ENCODE data around the gene S100A8.
"Not testable (repeated sequence)": the region's sequence is repeated elsewhere in the genome, so short reads cannot be mapped to it uniquely, and the experiment has no call there.

The S100A8 gene

GRCh38 chr1:153390938-153391710 lies at the start of gene S100A8:
Gene S100A8 (minus strand): TSS chr1:153391073. CDS start chr1:153390535, 538 bp downstream.
- no peak for DNase-seq

- DNase-seq = no peak
These were observed 48.4 kb upstream of the S100A8 start for GRCh38 chr1:153439273-153439672.

GRCh38 chr1:153438599-153438998 lies 47.7 kb upstream of the S100A8 start:
- DNase-seq = no peak

- no peak for DNase-seq
These were observed 46.4 kb upstream of the S100A8 start for GRCh38 chr1:153437236-153437635.

GRCh38 chr1:153434746-153435455 lies 44.0 kb upstream of the S100A8 start:
- DNase-seq = no peak

GRCh38 chr1:153432874-153433681 lies 42.2 kb upstream of the S100A8 start:
- no peak for DNase-seq

- no peak for DNase-seq
These were observed 41.1 kb upstream of the S100A8 start for GRCh38 chr1:153431928-153432327.

- no peak for DNase-seq
These were observed 40.6 kb upstream of the S100A8 start for GRCh38 chr1:153431427-153431826.

- no peak for DNase-seq
These were observed 40.1 kb upstream of the S100A8 start for GRCh38 chr1:153431002-153431401.

GRCh38 chr1:153430561-153430960 lies 39.7 kb upstream of the S100A8 start:
- no peak for DNase-seq

- no peak for DNase-seq
These were observed 39.3 kb upstream of the S100A8 start for GRCh38 chr1:153430166-153430553.

- DNase-seq = no peak
These were observed 38.6 kb upstream of the S100A8 start for GRCh38 chr1:153429266-153430165.

GRCh38 chr1:153428791-153429190 lies 37.9 kb upstream of the S100A8 start:
- DNase-seq = no peak

- DNase-seq = no peak
These were observed 37.3 kb upstream of the S100A8 start for GRCh38 chr1:153428073-153428638.

GRCh38 chr1:153426809-153427208 lies 35.9 kb upstream of the S100A8 start:
- DNase-seq = no peak

GRCh38 chr1:153422450-153423068 lies 31.7 kb upstream of the S100A8 start:
- no peak for DNase-seq

- DNase-seq = no peak
These were observed 29.4 kb upstream of the S100A8 start for GRCh38 chr1:153420306-153420705.

- not testable (repeated sequence) for DNase-seq
These were observed 28.5 kb upstream of the S100A8 start for GRCh38 chr1:153419436-153419793.

GRCh38 chr1:153418758-153419435 lies 28.0 kb upstream of the S100A8 start:
- DNase-seq = not testable (repeated sequence)

GRCh38 chr1:153417136-153417888 lies 26.4 kb upstream of the S100A8 start:
- DNase-seq = no peak

All from NCI-H446 treated with DMSO at 0.1 percent for 48 hours (cell line).